Trophoblast cell (in vitro differentiated cells and primary cell): Measurements from ENCODE around the gene XG.
A peak's percentile ranks its signal among the peaks of the same experiment; 100 is the strongest.

Experiments used
- DNase-seq, 2 donors: peaks; one replicate each; pipeline ENCODE4 v3.0.0-alpha.2; 2016
- H2AFZ ChIP-seq: 2 replicates; pipeline ENCODE4 v1.6.1; 2013; ENCODE audit warnings: low read length, moderate library complexity, mild to moderate bottlenecking; ENCODE audit not compliant: insufficient read depth, poor library complexity
- H2AK5ac ChIP-seq: 2 replicates; pipeline ENCODE4 v1.6.1; 2013; ENCODE audit warnings: mild to moderate bottlenecking, low read length
- H2BK120ac ChIP-seq: 2 replicates; pipeline ENCODE4 v1.6.1; 2013; ENCODE audit warnings: low read length, mild to moderate bottlenecking, moderate library complexity; ENCODE audit not compliant: insufficient read depth, poor library complexity
- H2BK12ac ChIP-seq: 2 replicates; pipeline ENCODE4 v1.6.1; 2013; ENCODE audit warnings: mild to moderate bottlenecking, low read length, moderate library complexity
- H2BK5ac ChIP-seq: 2 replicates; pipeline ENCODE4 v1.6.1; 2013; ENCODE audit warnings: low read length, low read depth, moderate library complexity, mild to moderate bottlenecking; ENCODE audit not compliant: poor library complexity
- H3K14ac ChIP-seq: 2 replicates; pipeline ENCODE4 v1.6.1; 2013; ENCODE audit warnings: mild to moderate bottlenecking, low read length
- H3K18ac ChIP-seq: 2 replicates; pipeline ENCODE4 v1.6.1; 2013; ENCODE audit warnings: mild to moderate bottlenecking, low read length
- H3K23ac ChIP-seq: 2 replicates; pipeline ENCODE4 v1.6.1; 2013; ENCODE audit warnings: low read length
- H3K27ac ChIP-seq: 2 replicates; pipeline ENCODE4 v1.5.1; 2013; ENCODE audit warnings: low read depth, mild to moderate bottlenecking, inconsistent platforms, low read length, moderate library complexity
- H3K27me3 ChIP-seq: 2 replicates; pipeline ENCODE4 v1.6.1; 2013; ENCODE audit warnings: inconsistent platforms, mild to moderate bottlenecking, low read length, moderate library complexity; ENCODE audit not compliant: insufficient read depth
- H3K36me3 ChIP-seq, 2 experiments: 1 replicate in 1 of 2; 2 replicates in 1 of 2; pipeline ENCODE4 v1.6.1; 2013; ENCODE audit warnings: low read length in 2 of 2, mild to moderate bottlenecking in 2 of 2, moderate library complexity in 1 of 2; ENCODE audit not compliant: insufficient read depth in 2 of 2, control insufficient read depth in 1 of 2
- H3K4ac ChIP-seq: 2 replicates; pipeline ENCODE4 v1.6.1; 2013; ENCODE audit warnings: low read depth, mild to moderate bottlenecking, low read length, moderate library complexity
- H3K4me1 ChIP-seq, 2 experiments: 1 replicate in 1 of 2; 2 replicates in 1 of 2; pipeline ENCODE4 v1.6.1; 2013; ENCODE audit warnings: low read length in 2 of 2, mild to moderate bottlenecking in 2 of 2, moderate library complexity in 1 of 2; ENCODE audit not compliant: insufficient read depth in 2 of 2, control insufficient read depth in 1 of 2
- H3K4me2 ChIP-seq: 2 replicates; pipeline ENCODE4 v1.6.1; 2013; ENCODE audit warnings: inconsistent platforms, mild to moderate bottlenecking, low read length, moderate library complexity
- H3K4me3 ChIP-seq: 2 replicates; pipeline ENCODE4 v1.5.1; 2013; ENCODE audit warnings: mild to moderate bottlenecking, low read depth, low read length, inconsistent platforms
- H3K79me1 ChIP-seq: one replicate; pipeline ENCODE4 v1.6.1; 2013; ENCODE audit warnings: low read length
- H3K79me2 ChIP-seq: 2 replicates; pipeline ENCODE4 v1.6.1; 2013; ENCODE audit warnings: low read length, mild to moderate bottlenecking; ENCODE audit not compliant: control insufficient read depth, insufficient read depth, poor library complexity
- H3K9ac ChIP-seq: 2 replicates; pipeline ENCODE4 v1.6.1; 2013; ENCODE audit warnings: mild to moderate bottlenecking, low read length
- H3K9me3 ChIP-seq: 2 replicates; pipeline ENCODE4 v1.6.1; 2013; ENCODE audit warnings: low read depth, mild to moderate bottlenecking, control low read depth, inconsistent platforms, low read length; ENCODE audit not compliant: insufficient read depth
- H4K12ac ChIP-seq: 2 replicates; pipeline ENCODE4 v1.6.1; 2013; ENCODE audit warnings: low read depth, mild to moderate bottlenecking, low read length, moderate library complexity
- H4K8ac ChIP-seq: 2 replicates; pipeline ENCODE4 v1.6.1; 2013; ENCODE audit warnings: low read depth, mild to moderate bottlenecking, low read length, moderate library complexity
- H4K91ac ChIP-seq: one replicate; pipeline ENCODE4 v1.6.1; 2013; ENCODE audit warnings: low read depth, mild to moderate bottlenecking, low read length, moderate library complexity
- WGBS: extraction: QIAGEN DNeasy Blood & Tissue Kit; methylation state at CpG from one replicate; pipeline ENCODE4 v1.1.7; 2013; ENCODE audit warnings: missing lambda C conversion rate; ENCODE audit not compliant: insufficient read length, insufficient coverage; ENCODE audit errors: extremely low coverage; 5-methylcytosine and 5-hydroxymethylcytosine counted together

Gene XG

DNA sequence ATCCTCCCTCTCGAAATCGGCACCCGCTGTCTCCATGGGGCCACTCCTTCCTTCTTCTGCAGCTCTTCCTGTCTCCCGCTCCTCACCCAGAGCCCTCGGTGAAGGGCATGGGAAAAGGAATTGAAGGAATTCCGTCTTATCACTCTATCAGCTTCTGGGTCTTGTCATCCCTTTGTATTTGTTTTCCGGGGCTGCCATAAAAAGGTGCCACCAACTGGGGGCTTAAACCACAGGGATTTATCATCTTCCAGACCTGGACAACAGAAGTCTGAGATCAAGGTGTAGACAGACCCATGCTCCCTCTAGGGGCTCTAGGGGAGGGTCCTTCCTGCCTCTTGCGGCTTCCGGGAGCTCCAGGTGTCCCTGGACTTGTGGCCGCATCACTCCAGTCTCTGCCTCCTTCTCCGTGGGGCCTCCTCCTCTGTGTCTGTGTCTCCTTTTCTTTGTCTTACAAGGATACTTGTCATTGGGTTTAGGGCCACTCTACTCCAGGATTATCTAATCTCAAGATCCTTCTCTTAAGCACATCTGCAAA is 36.7 kb upstream of the XG start:
- H3K4ac ChIP-seq: peak overlapping the region; percentile 17

DNA sequence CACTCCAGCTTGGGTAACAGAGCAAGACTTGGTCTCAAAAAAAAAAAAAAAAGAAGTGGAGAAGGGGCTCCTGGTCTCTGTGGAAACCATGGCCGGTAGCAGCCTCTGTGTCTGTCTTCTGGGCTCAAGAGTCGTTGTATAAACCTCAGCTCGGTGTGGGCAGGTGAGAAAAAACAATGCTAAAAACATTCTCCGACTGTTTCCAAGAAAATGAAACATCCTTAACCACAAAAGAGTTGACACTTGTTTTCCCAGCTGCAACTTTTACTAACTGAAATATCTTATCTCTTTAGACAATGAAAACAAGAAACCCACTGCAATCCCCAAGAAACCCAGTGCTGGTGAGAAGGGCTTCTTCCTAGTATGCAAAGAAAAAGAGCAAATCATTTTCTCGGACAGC is 34.5 kb upstream of the XG start:
- Histone ChIP-seq H3K4me2 (no peak overlapping the region), H3K36me3 (peaks cover 35 to 51% of the 10 kb centered on the region in 2 experiments), H3K27me3 (no peaks in the 10 kb centered on the region), H2BK5ac (no peak overlapping the region), H2AK5ac (no peak overlapping the region), H3K4me3 (no peak overlapping the region), H3K79me2 (peaks cover 5% of the 10 kb centered on the region), H4K8ac (no peak overlapping the region), H4K91ac (no peak overlapping the region), H3K23ac (no peak overlapping the region), H3K4ac (no peak overlapping the region), H2BK120ac (no peak overlapping the region), H3K27ac (no peak overlapping the region), H3K14ac (no peak overlapping the region), H2BK12ac (no peak overlapping the region), H3K9ac (no peak overlapping the region), H3K79me1 (peaks cover 13% of the 10 kb centered on the region), H3K9me3 (peaks cover 7% of the 10 kb centered on the region), H3K18ac (no peak overlapping the region), H2AFZ (no peak overlapping the region), H3K4me1 (peaks cover 8 to 16% of the 10 kb centered on the region in 2 experiments), H4K12ac (no peak overlapping the region)
- WGBS: no CpG with 5 or more reads among the region's 5 CpGs
- DNase-seq: no peak

More for the DNA sequence above, 36.7 kb upstream of the XG start:
- H3K4me2 ChIP-seq: peak overlapping the region; percentile 43
- peaks cover 5% of the 10 kb centered on the region for H3K79me2 ChIP-seq
- no peaks in the 10 kb centered on the region for H3K27me3 ChIP-seq
- H2BK5ac ChIP-seq: peak overlapping the region; percentile 75
- whole genome bisulfite sequencing: no CpG with 5 or more reads among the region's 11 CpGs
- no peak overlapping the region for H3K4me3 ChIP-seq
- H4K12ac ChIP-seq: no peak overlapping the region
- peak overlapping the region; percentile 62 for H2BK120ac ChIP-seq
- peaks cover 13% of the 10 kb centered on the region for H3K79me1 ChIP-seq
- no peak overlapping the region for H3K18ac ChIP-seq
- H3K4me1 ChIP-seq: peaks cover 9 to 18% of the 10 kb centered on the region in 2 experiments
- H4K91ac ChIP-seq: peak overlapping the region; percentile 59
- peaks cover 7% of the 10 kb centered on the region for H3K9me3 ChIP-seq
- H3K23ac ChIP-seq: no peak overlapping the region
- H4K8ac ChIP-seq: peak overlapping the region; percentile 54
- no peak overlapping the region for H3K9ac ChIP-seq
- H3K27ac ChIP-seq: peak overlapping the region; percentile 76
- no peak overlapping the region for H2AFZ ChIP-seq
- H2BK12ac ChIP-seq: no peak overlapping the region
- H2AK5ac ChIP-seq: peak overlapping the region; percentile 50
- no peak for DNase-seq
- no peak overlapping the region for H3K14ac ChIP-seq
- peaks cover 28 to 44% of the 10 kb centered on the region in 2 experiments for H3K36me3 ChIP-seq

DNA sequence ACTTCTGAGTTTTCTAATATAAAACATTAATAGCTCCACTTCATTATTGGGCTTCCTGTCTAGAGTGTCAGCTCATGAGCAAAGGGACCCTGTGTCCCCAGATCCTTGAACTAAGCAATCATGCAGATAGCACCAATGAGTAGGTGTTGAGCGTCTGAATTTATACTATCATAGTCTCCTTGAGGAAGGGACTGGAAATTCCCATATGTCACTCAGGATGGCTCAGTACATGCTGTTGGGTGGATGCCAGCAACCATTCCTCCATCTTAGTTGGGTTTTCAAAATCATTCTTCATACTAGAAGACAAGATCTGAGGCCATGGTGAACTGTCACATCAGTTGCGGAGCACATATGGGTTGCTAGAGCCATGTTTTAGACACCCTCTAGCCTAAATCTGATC is 33.0 kb upstream of the XG start:
- H2BK5ac ChIP-seq: no peak overlapping the region
- no peak overlapping the region for H3K27ac ChIP-seq
- H4K91ac ChIP-seq: no peak overlapping the region
- H2BK12ac ChIP-seq: no peak overlapping the region
- peaks cover 11% of the 10 kb centered on the region for H3K79me1 ChIP-seq
- no peak overlapping the region for H3K14ac ChIP-seq
- H3K4me2 ChIP-seq: no peak overlapping the region
- no peak overlapping the region for H2AFZ ChIP-seq
- no peak overlapping the region for H3K4ac ChIP-seq
- H3K36me3 ChIP-seq: peaks cover 44 to 53% of the 10 kb centered on the region in 2 experiments
- no CpG with 5 or more reads among the region's 2 CpGs for WGBS
- H3K9me3 ChIP-seq: peaks cover 3% of the 10 kb centered on the region
- peaks cover 4% of the 10 kb centered on the region for H3K79me2 ChIP-seq
- DNase-seq: no peak
- no peak overlapping the region for H3K23ac ChIP-seq
- H2AK5ac ChIP-seq: no peak overlapping the region
- no peak overlapping the region for H3K4me3 ChIP-seq
- H4K12ac ChIP-seq: no peak overlapping the region
- peaks cover 6 to 8% of the 10 kb centered on the region in 2 experiments for H3K4me1 ChIP-seq
- no peak overlapping the region for H2BK120ac ChIP-seq
- H4K8ac ChIP-seq: no peak overlapping the region
- no peaks in the 10 kb centered on the region for H3K27me3 ChIP-seq
- H3K18ac ChIP-seq: no peak overlapping the region
- no peak overlapping the region for H3K9ac ChIP-seq

DNA sequence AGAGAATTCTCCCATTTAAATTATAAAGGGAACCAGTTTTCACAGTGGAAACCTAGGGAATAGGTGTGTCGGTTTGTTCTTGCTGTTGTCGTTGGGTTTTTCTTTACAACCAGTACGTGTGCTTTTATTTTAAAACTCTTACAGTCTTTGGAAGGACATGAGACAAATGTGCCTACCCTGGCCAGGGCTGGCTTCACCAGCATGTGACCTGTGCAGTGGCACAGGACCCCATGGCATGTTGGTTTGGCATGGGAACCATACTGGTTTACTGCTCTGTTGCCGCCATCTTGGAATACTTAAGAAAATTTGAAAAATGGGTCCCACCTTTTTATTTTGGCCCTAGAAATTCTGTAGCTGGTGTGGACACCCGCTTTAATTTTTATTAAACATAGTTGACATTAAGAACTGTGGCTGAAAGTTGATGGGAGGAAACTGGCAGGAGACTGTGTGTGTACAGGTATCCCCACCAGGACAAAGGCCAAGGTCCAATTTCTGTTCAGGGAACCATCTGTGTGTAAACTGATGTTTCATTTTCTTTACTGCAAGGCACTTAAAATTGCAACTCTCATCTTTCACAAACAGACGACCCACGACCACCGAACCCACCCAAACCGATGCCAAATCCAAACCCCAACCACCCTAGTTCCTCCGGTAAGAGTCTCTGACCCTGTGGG is 31.9 kb upstream of the XG start:
- Histone ChIP-seq H3K9ac (no peak overlapping the region), H3K4me1 (peaks cover 2 to 4% of the 10 kb centered on the region in 2 experiments), H3K18ac (no peak overlapping the region), H3K79me1 (peaks cover 9% of the 10 kb centered on the region), H3K23ac (no peak overlapping the region), H2BK5ac (no peak overlapping the region), H3K27me3 (no peaks in the 10 kb centered on the region), H3K4ac (no peak overlapping the region), H3K4me2 (no peak overlapping the region), H2BK120ac (no peak overlapping the region), H3K9me3 (peaks cover 3% of the 10 kb centered on the region), H3K79me2 (peaks cover 4% of the 10 kb centered on the region), H4K91ac (no peak overlapping the region), H2AK5ac (no peak overlapping the region), H3K27ac (no peak overlapping the region), H2AFZ (no peak overlapping the region), H4K8ac (no peak overlapping the region), H2BK12ac (no peak overlapping the region), H4K12ac (no peak overlapping the region), H3K14ac (no peak overlapping the region), H3K36me3 (peaks cover 52 to 61% of the 10 kb centered on the region in 2 experiments), H3K4me3 (no peak overlapping the region)
- no CpG with 5 or more reads among the region's 10 CpGs for WGBS
- no peak for DNase-seq
